Lung (tissue), 12 donors: ENCODE results near the gene ANO2. TPM values are rescaled to one million over a fixed set of nuclear protein-coding genes. Genes with fewer than 3 reads are reported as not detected.

Experiments used
- ATAC-seq: fragments of 200-7000 bp; cut with Tn5 transposase; one replicate; pipeline ENCODE4 v1.9.1; 2020; ENCODE audit warnings: moderate number of reproducible peaks; ENCODE audit not compliant: insufficient read depth, low FRiP score
- DNase-seq, 3 donors: peaks; one replicate each; pipeline ENCODE4 v3.0.0-alpha.2; 2013 to 2017
- H3K27ac ChIP-seq, 2 donors: one replicate each; pipeline ENCODE4 v1.5.1; 2013; ENCODE audit warnings: mild to moderate bottlenecking in 2 of 2, moderate library complexity in 2 of 2, control low read depth in 1 of 2, inconsistent platforms in 1 of 2, low read depth in 1 of 2, low read length in 1 of 2
- H3K27me3 ChIP-seq, 3 donors: one replicate each; pipeline ENCODE4 v1.5.1; 2013; ENCODE audit warnings: low read length in 2 of 3; ENCODE audit not compliant: control insufficient read depth in 3 of 3, insufficient read depth in 3 of 3
- H3K36me3 ChIP-seq, 4 donors: one replicate each; pipeline ENCODE4 v1.5.1; 2013; ENCODE audit warnings: low read length in 4 of 4, mild to moderate bottlenecking in 1 of 4, moderate library complexity in 1 of 4; ENCODE audit not compliant: control insufficient read depth in 4 of 4, insufficient read depth in 4 of 4
- H3K4me1 ChIP-seq, 5 donors: one replicate each; pipeline ENCODE4 v1.5.1; 2013; ENCODE audit warnings: low read length in 5 of 5, mild to moderate bottlenecking in 2 of 5, moderate library complexity in 1 of 5; ENCODE audit not compliant: control insufficient read depth in 5 of 5, insufficient read depth in 5 of 5
- H3K4me3 ChIP-seq: one replicate; pipeline ENCODE4 v1.5.1; 2013; ENCODE audit warnings: mild to moderate bottlenecking, control low read depth, moderate library complexity
- H3K9ac ChIP-seq, 2 donors: one replicate each; pipeline ENCODE4 v1.5.1; 2013; ENCODE audit warnings: low read length in 2 of 2, control low read depth in 1 of 2; ENCODE audit not compliant: insufficient read depth in 1 of 2
- H3K9me3 ChIP-seq, 4 donors: one replicate each; pipeline ENCODE4 v1.5.1; 2013; ENCODE audit warnings: low read length in 3 of 4, mild to moderate bottlenecking in 1 of 4, moderate library complexity in 1 of 4; ENCODE audit not compliant: control insufficient read depth in 4 of 4, insufficient read depth in 3 of 4
- CTCF ChIP-seq: IDR thresholded peaks from 2 replicates; pipeline ENCODE4 v1.5.1; 2012; ENCODE audit warnings: mild to moderate bottlenecking; ENCODE audit errors: control extremely low read depth, extremely low read depth
- WGBS, 2 donors: extraction: QIAGEN DNeasy Blood & Tissue Kit; methylation state at CpG; one replicate each; pipeline ENCODE4 v1.1.7; 2013; 5-methylcytosine and 5-hydroxymethylcytosine counted together
- polyA plus RNA-seq, 2 donors: library from polyadenylated mRNA; stranded (reverse); fragments of 200-250 nt; gene quantifications; one replicate each; pipeline ENCODE4 v1.2.1, GENCODE V29; 2013
- total RNA-seq, 2 donors: library from RNA; depleted of rRNA in 1 of 2; stranded (reverse); fragments of >200 nt in 1 of 2; gene quantifications; one replicate each; pipeline ENCODE4 v1.2.1, GENCODE V29; 2014 to 2021
- donor health status: control.
- donor health status: control.
- donor health status: Bipolar disorder and iron deficiency.
- donor health status: healthy.
- donor health status: DM: yes; HTN: yes; CAD: no.

Gene ANO2
- total and polyA plus RNA-seq, 4 donors: 5.9 to 11.3 (median 7.4) TPM

- H3K9ac ChIP-seq: no peak overlapping the region
- H3K27ac ChIP-seq: no peak overlapping the region
- no peak for ATAC-seq
- no peak for DNase-seq
- no peak overlapping the region for H3K4me3 ChIP-seq
- H3K4me1 ChIP-seq: peaks cover 0 to 1% (median 0%) of the 10 kb centered on the region in 5 donors
- TF ChIP-seq CTCF: no peak
- 63 to 80% methylated on average over 10 of the region's 10 CpGs for WGBS, 2 donors
- peaks cover 0 to 2% (median 0%) of the 10 kb centered on the region in 4 donors for H3K9me3 ChIP-seq
- H3K27me3 ChIP-seq: peaks cover 0 to 4% (median 3%) of the 10 kb centered on the region in 3 donors
- peaks cover 0 to 2% (median 0%) of the 10 kb centered on the region in 4 donors for H3K36me3 ChIP-seq
These were observed 43.0 kb upstream of the ANO2 start for GRCh38 chr12:5988088-5988487.

GRCh38 chr12:5987573-5987972 is 42.5 kb upstream of the ANO2 start:
- Histone ChIP-seq H3K36me3 (peaks cover 0 to 2% (median 0%) of the 10 kb centered on the region in 4 donors), H3K4me1 (peaks cover 0 to 1% (median 0%) of the 10 kb centered on the region in 5 donors), H3K27me3 (peaks cover 0 to 4% (median 3%) of the 10 kb centered on the region in 3 donors), H3K4me3 (no peak overlapping the region), H3K27ac (no peak overlapping the region), H3K9ac (no peak overlapping the region), H3K9me3 (peaks cover 0 to 2% (median 0%) of the 10 kb centered on the region in 4 donors)
- no peak for DNase-seq
- ATAC-seq: no peak
- 82 to 95% methylated on average over 5 of the region's 5 CpGs for WGBS, 2 donors
- TF ChIP-seq CTCF: no peak

- H3K9me3 ChIP-seq: no peaks in the 10 kb centered on the region
- no peak overlapping the region for H3K4me3 ChIP-seq
- peaks cover 0 to 4% (median 3%) of the 10 kb centered on the region in 3 donors for H3K27me3 ChIP-seq
- TF ChIP-seq CTCF: no peak
- no peak for ATAC-seq
- no peak overlapping the region for H3K27ac ChIP-seq
- H3K36me3 ChIP-seq: peaks cover 0 to 3% (median 0%) of the 10 kb centered on the region in 4 donors
- WGBS, 2 donors: 79 to 82% methylated on average over 8 of the region's 8 CpGs
- no peak for DNase-seq
- H3K9ac ChIP-seq: no peak overlapping the region
- H3K4me1 ChIP-seq: no peaks in the 10 kb centered on the region
These were observed 40.4 kb upstream of the ANO2 start for GRCh38 chr12:5985471-5985870.

GRCh38 chr12:5984873-5985272 is 39.8 kb upstream of the ANO2 start:
- TF ChIP-seq CTCF: no peak
- peaks cover 0 to 3% (median 0%) of the 10 kb centered on the region in 4 donors for H3K36me3 ChIP-seq
- H3K9ac ChIP-seq: no peak overlapping the region
- H3K4me1 ChIP-seq: no peaks in the 10 kb centered on the region
- DNase-seq (no peak), ATAC-seq (no peak)
- H3K9me3 ChIP-seq: no peaks in the 10 kb centered on the region
- H3K27me3 ChIP-seq: peaks cover 0 to 4% (median 3%) of the 10 kb centered on the region in 3 donors
- H3K27ac ChIP-seq: no peak overlapping the region
- no peak overlapping the region for H3K4me3 ChIP-seq
- WGBS, 2 donors: 75 to 83% methylated on average over 9 of the region's 9 CpGs
